ENCODE data around the gene WWOX. TPM values are rescaled to one million over a fixed set of nuclear protein-coding genes. Genes with fewer than 3 reads are reported as not detected.

Gene WWOX
- total and polyA plus RNA-seq, 2 of the 13 experiments (the other 11 are each of a cell fraction or from before 2014, with no cell fraction given) = 9.1 to 37.4 TPM

GRCh38 chr16:78192734-78193488 lies 93.5 kb downstream of the WWOX start:
- POLR2A ChIA-PET = interaction anchor here (0.7 kb wide), 1 partner anchor 35 kb away, joined by 3 read pairs; no protein-coding TSS in a partner anchor
- Histone ChIP-seq H4K20me1 (ENCODE audit: insufficient read depth, low read length) (no peaks in the 10 kb centered on the region), H3K27me3 (ENCODE audit: control insufficient read depth in 1 of 2, insufficient read depth in 2 of 2, low read length in 2 of 2) (no peaks in the 10 kb centered on the region), H3K4me2 (ENCODE audit: low read depth, low read length) (no peak overlapping the region), H3K9me3 (ENCODE audit: low read length) (no peaks in the 10 kb centered on the region), H3K36me3 (replicated peaks in 1 of 2; ENCODE audit: control insufficient read depth in 1 of 2, insufficient read depth in 2 of 2, low read length in 2 of 2) (no peaks in the 10 kb centered on the region), H3K4me3 (replicated peaks in 1 of 3; ENCODE audit: insufficient read depth in 1 of 3, low read depth in 2 of 3, low read length in 3 of 3) (no peak overlapping the region), H3K9ac (ENCODE audit: insufficient read depth, low read depth, low read length) (no peak overlapping the region), H3K27ac (ENCODE audit: extremely low read length, insufficient read depth, low read length) (no peak overlapping the region), H2AFZ (ENCODE audit: low read length) (no peak overlapping the region), H3K4me1 (ENCODE audit: insufficient read depth, low read length) (peaks cover 14% of the 10 kb centered on the region), H3K79me2 (ENCODE audit: insufficient read depth, low read length) (no peaks in the 10 kb centered on the region)
- no TSS peak for BruUV-seq (replicated peaks)
- TF ChIP-seq HNRNPL (IDR thresholded peaks at IDR 0.05; ENCODE audit: low read depth, low read length) = no peak
- TF ChIP-seq ZNF12 (CRISPR knock-in tag; IDR thresholded peaks at IDR 0.05) = peak; percentile 98
- ATAC-seq (no peak), DNase-seq (ENCODE audit: low spot score) (no peak), FAIRE-seq (peak; percentile 34)
- intact Hi-C loops (cut with micrococcal nuclease; ENCODE audit: unreplicated experiment) (no loop called here), in situ Hi-C loops (cut with HindIII; ENCODE audit: extremely low pct_ligation_motif_present, low pct_unique_long_range_greater_than_20kb) (no loop called here)
- 87% methylated on average over 9 of the region's 9 CpGs for WGBS (ENCODE audit: low lambda C conversion rate)
- CTCF ChIA-PET (ENCODE audit: low intra/inter-chr PET ratio, low total read pairs) = no interaction called here

GRCh38 chr16:78194948-78195347 lies 95.5 kb downstream of the WWOX start:
- Histone ChIP-seq H3K79me2 (ENCODE audit: insufficient read depth, low read length) (no peaks in the 10 kb centered on the region), H3K4me3 (replicated peaks in 1 of 3; ENCODE audit: insufficient read depth in 1 of 3, low read depth in 2 of 3, low read length in 3 of 3) (no peak overlapping the region), H3K27me3 (ENCODE audit: control insufficient read depth in 1 of 2, insufficient read depth in 2 of 2, low read length in 2 of 2) (no peaks in the 10 kb centered on the region), H4K20me1 (ENCODE audit: insufficient read depth, low read length) (no peaks in the 10 kb centered on the region), H3K36me3 (replicated peaks in 1 of 2; ENCODE audit: control insufficient read depth in 1 of 2, insufficient read depth in 2 of 2, low read length in 2 of 2) (no peaks in the 10 kb centered on the region), H3K9ac (ENCODE audit: insufficient read depth, low read depth, low read length) (no peak overlapping the region), H3K4me1 (ENCODE audit: insufficient read depth, low read length) (peaks cover 27% of the 10 kb centered on the region), H2AFZ (ENCODE audit: low read length) (no peak overlapping the region), H3K27ac (ENCODE audit: extremely low read length, insufficient read depth, low read length) (no peak overlapping the region), H3K4me2 (ENCODE audit: low read depth, low read length) (no peak overlapping the region), H3K9me3 (ENCODE audit: low read length) (no peaks in the 10 kb centered on the region)
- in situ Hi-C loops (cut with HindIII; ENCODE audit: extremely low pct_ligation_motif_present, low pct_unique_long_range_greater_than_20kb) (no loop called here), intact Hi-C loops (cut with micrococcal nuclease; ENCODE audit: unreplicated experiment) (no loop called here)
- DNase-seq (ENCODE audit: low spot score) = no peak
- no peak for TF ChIP-seq ZNF562 (CRISPR knock-in tag; IDR thresholded peaks at IDR 0.05; ENCODE audit: borderline replicate concordance)
- no peak for TF ChIP-seq ZNF768 (CRISPR knock-in tag; IDR thresholded peaks at IDR 0.05)
- TF ChIP-seq TBP (CRISPR knock-in tag; IDR thresholded peaks at IDR 0.05) = no peak
- 100% methylated on average over 3 of the region's 3 CpGs for WGBS (ENCODE audit: low lambda C conversion rate)
- BruUV-seq (replicated peaks) = no TSS peak
- ATAC-seq = no peak
- POLR2A ChIA-PET = no interaction called here
- CTCF ChIA-PET (ENCODE audit: low intra/inter-chr PET ratio, low total read pairs) = no interaction called here
- no peak for FAIRE-seq
